GM23338 (cell line): ENCODE results near the gene IL6R. TPM values are rescaled to one million over a fixed set of nuclear protein-coding genes. Genes with fewer than 3 reads are reported as not detected.

Experiments
- ATAC-seq: fragments of 200-7000 bp; cut with Tn5 transposase; 3 replicates; pipeline ENCODE4 v1.9.1; 2020
- DNase-seq: peaks from one replicate; pipeline ENCODE4 v3.0.0-alpha.2; 2015; ENCODE audit warnings: low spot score
- H2AFZ ChIP-seq: fragments of 200-600 bp; sonication (generic); 2 replicates; pipeline ENCODE4 v1.8.0; 2016; ENCODE audit warnings: antibody characterized with exemption, mild to moderate bottlenecking, moderate library complexity
- H3F3A ChIP-seq: fragments of 200-600 bp; sonication (generic); replicated peaks from 2 replicates; pipeline ENCODE4 v1.8.0; 2017; ENCODE audit warnings: antibody characterized with exemption, mixed run types, low read depth
- H3K27ac ChIP-seq: fragments of 200-600 bp; sonication (generic); 2 replicates; pipeline ENCODE4 v1.6.1; 2016; ENCODE audit warnings: low read depth
- H3K27me3 ChIP-seq: fragments of 200-600 bp; sonication (generic); 2 replicates; pipeline ENCODE4 v1.8.0; 2016; ENCODE audit warnings: mild to moderate bottlenecking, mixed run types, moderate library complexity; ENCODE audit not compliant: insufficient read depth
- H3K36me3 ChIP-seq: fragments of 200-600 bp; sonication (generic); 2 replicates; pipeline ENCODE4 v1.8.0; 2016; ENCODE audit warnings: mild to moderate bottlenecking; ENCODE audit not compliant: insufficient read depth
- H3K4me1 ChIP-seq: fragments of 200-600 bp; sonication (generic); 2 replicates; pipeline ENCODE4 v1.8.0; 2016; ENCODE audit warnings: mild to moderate bottlenecking, moderate library complexity; ENCODE audit not compliant: insufficient read depth
- H3K4me2 ChIP-seq: fragments of 200-600 bp; sonication (generic); 2 replicates; pipeline ENCODE4 v1.7.1; 2017; ENCODE audit warnings: mixed run types
- H3K4me3 ChIP-seq: fragments of 200-600 bp; sonication (generic); 2 replicates; pipeline ENCODE4 v1.6.1; 2016; ENCODE audit warnings: mixed run types
- H3K79me2 ChIP-seq: fragments of 200-600 bp; sonication (generic); replicated peaks from 2 replicates; pipeline ENCODE4 v1.8.0; 2017; ENCODE audit warnings: mild to moderate bottlenecking; ENCODE audit not compliant: insufficient read depth
- H3K9me2 ChIP-seq: fragments of 200-600 bp; sonication (generic); 2 replicates; pipeline ENCODE4 v1.8.0; 2017; ENCODE audit not compliant: insufficient read depth
- H4K20me1 ChIP-seq: fragments of 200-600 bp; sonication (generic); replicated peaks from 2 replicates; pipeline ENCODE4 v1.8.0; 2017; ENCODE audit warnings: mild to moderate bottlenecking; ENCODE audit not compliant: insufficient read depth
- H3K27ac Mint-ChIP-seq: 2 replicates; pipeline ENCODE4 v1.8.0; 2020; ENCODE audit warnings: inconsistent platforms, mild to moderate bottlenecking, moderate library complexity, mixed read lengths
- H3K27me3 Mint-ChIP-seq: 3 replicates; pipeline ENCODE4 v1.8.0; 2022; ENCODE audit warnings: low read depth, mild to moderate bottlenecking, moderate library complexity, mixed read lengths, inconsistent platforms; ENCODE audit not compliant: insufficient read depth, poor library complexity
- H3K36me3 Mint-ChIP-seq: 3 replicates; pipeline ENCODE4 v1.8.0; 2021; ENCODE audit warnings: low read depth, mild to moderate bottlenecking, inconsistent platforms, moderate library complexity, mixed read lengths
- H3K4me1 Mint-ChIP-seq: 3 replicates; pipeline ENCODE4 v1.8.0; 2020; ENCODE audit warnings: mild to moderate bottlenecking, inconsistent platforms, mixed read lengths
- H3K4me3 Mint-ChIP-seq: 3 replicates; pipeline ENCODE4 v1.8.0; 2021; ENCODE audit warnings: moderate library complexity, mild to moderate bottlenecking, inconsistent platforms, mixed read lengths
- H3K9me3 Mint-ChIP-seq: 3 replicates; pipeline ENCODE4 v1.8.0; 2020; ENCODE audit warnings: moderate library complexity, mild to moderate bottlenecking, inconsistent platforms, mixed read lengths
- CTCF ChIP-seq, 2 experiments: fragments of 200-600 bp in 1 of 2; sonication (generic) in 1 of 2; conservative IDR thresholded peaks; 2 replicates each; pipeline versions ENCODE4 v1.5.1 to v1.6.1; 2016 to 2017; ENCODE audit warnings: antibody characterized with exemption in 2 of 2, low read depth in 2 of 2, mild to moderate bottlenecking in 2 of 2, moderate library complexity in 1 of 2
- EZH2phosphoT487 ChIP-seq: fragments of 200-600 bp; sonication (generic); IDR thresholded peaks from one replicate; pipeline ENCODE4 v1.8.1; 2018; ENCODE audit warnings: antibody characterized with exemption; ENCODE audit not compliant: unreplicated experiment
- POLR2AphosphoS5 ChIP-seq: IDR thresholded peaks from 2 replicates; pipeline ENCODE4 v1.6.1; 2016; ENCODE audit warnings: antibody characterized with exemption, low read depth
- STAT1 ChIP-seq: IDR thresholded peaks from one replicate; pipeline ENCODE4 v1.6.1; 2016; ENCODE audit warnings: antibody characterized with exemption; ENCODE audit not compliant: unreplicated experiment
- ZNF114 ChIP-seq: fragments of 250-450 bp; sonication (Bioruptor Pico); IDR thresholded peaks from 2 replicates; pipeline ENCODE4 v1.5.0; 2020; ENCODE audit warnings: mild to moderate bottlenecking, moderate library complexity
- ZNF331 ChIP-seq: fragments of 250-450 bp; sonication (Bioruptor Pico); IDR thresholded peaks from 2 replicates; pipeline ENCODE4 v1.5.0; 2020; ENCODE audit warnings: low read depth, mild to moderate bottlenecking, moderate library complexity
- ZNF462 ChIP-seq: fragments of 250-450 bp; sonication (Bioruptor Pico); IDR thresholded peaks from 2 replicates; pipeline ENCODE4 v1.5.0; 2020; ENCODE audit warnings: mild to moderate bottlenecking, moderate library complexity
- polyA plus RNA-seq: library from polyadenylated mRNA; unstranded; fragments of >200 nt; fragmentation: Nextera tagmentation; extraction: Ambion mirVana; gene quantifications from 2 replicates; pipeline ENCODE4 v1.2.1, GENCODE V29; 2016
- total RNA-seq: library from RNA; depleted of rRNA; stranded (reverse); fragments of >200 nt; shearing (Covaris generic); gene quantifications from 2 replicates; pipeline ENCODE4 v1.2.3, GENCODE V29; 2014

The IL6R gene
- total and polyA plus RNA-seq, 2 experiments from 2014 or later, result 1.0 to 13.8 TPM

GRCh38 chr1:154481053-154481452 lies 75.9 kb downstream of the IL6R start (continued):
- TF ChIP-seq ZNF462 (no peak), ZNF114 (CRISPR knock-in tag) (no peak), POLR2AphosphoS5 (no peak)

GRCh38 chr1:154483941-154484803 lies 79.0 kb downstream of the IL6R start:
- Mint-ChIP-seq H3K4me3 (no peak overlapping the region), H3K36me3 (no peaks in the 10 kb centered on the region), H3K27ac (no peak overlapping the region), H3K9me3 (no peaks in the 10 kb centered on the region), H3K27me3 (peaks cover 6% of the 10 kb centered on the region), H3K4me1 (peaks cover 12% of the 10 kb centered on the region; the same call in 2 of the 3 replicates)
- H3K4me3 ChIP-seq, result no peak overlapping the region
- ATAC-seq, result no peak
- H4K20me1 ChIP-seq, result no peaks in the 10 kb centered on the region
- no peaks in the 10 kb centered on the region for H3K9me2 ChIP-seq
- no peak overlapping the region for H3K27ac ChIP-seq
- H3K36me3 ChIP-seq, result no peaks in the 10 kb centered on the region
- no peak overlapping the region for H2AFZ ChIP-seq
- no peaks in the 10 kb centered on the region for H3K79me2 ChIP-seq
- no peaks in the 10 kb centered on the region for H3K4me1 ChIP-seq
- H3F3A ChIP-seq, result no peaks in the 10 kb centered on the region
- no peaks in the 10 kb centered on the region for H3K27me3 ChIP-seq
- TF ChIP-seq EZH2phosphoT487 (no peak), ZNF331 (CRISPR knock-in tag) (no peak), CTCF (conservative IDR thresholded peaks at IDR 0.05; ENCODE audit: low read depth in 2 of 2) (no peak), STAT1 (no peak)
- DNase-seq, result no peak
- H3K4me2 ChIP-seq, result no peak overlapping the region
